ENCODE data around the gene FRS3.

The FRS3 gene

DNA sequence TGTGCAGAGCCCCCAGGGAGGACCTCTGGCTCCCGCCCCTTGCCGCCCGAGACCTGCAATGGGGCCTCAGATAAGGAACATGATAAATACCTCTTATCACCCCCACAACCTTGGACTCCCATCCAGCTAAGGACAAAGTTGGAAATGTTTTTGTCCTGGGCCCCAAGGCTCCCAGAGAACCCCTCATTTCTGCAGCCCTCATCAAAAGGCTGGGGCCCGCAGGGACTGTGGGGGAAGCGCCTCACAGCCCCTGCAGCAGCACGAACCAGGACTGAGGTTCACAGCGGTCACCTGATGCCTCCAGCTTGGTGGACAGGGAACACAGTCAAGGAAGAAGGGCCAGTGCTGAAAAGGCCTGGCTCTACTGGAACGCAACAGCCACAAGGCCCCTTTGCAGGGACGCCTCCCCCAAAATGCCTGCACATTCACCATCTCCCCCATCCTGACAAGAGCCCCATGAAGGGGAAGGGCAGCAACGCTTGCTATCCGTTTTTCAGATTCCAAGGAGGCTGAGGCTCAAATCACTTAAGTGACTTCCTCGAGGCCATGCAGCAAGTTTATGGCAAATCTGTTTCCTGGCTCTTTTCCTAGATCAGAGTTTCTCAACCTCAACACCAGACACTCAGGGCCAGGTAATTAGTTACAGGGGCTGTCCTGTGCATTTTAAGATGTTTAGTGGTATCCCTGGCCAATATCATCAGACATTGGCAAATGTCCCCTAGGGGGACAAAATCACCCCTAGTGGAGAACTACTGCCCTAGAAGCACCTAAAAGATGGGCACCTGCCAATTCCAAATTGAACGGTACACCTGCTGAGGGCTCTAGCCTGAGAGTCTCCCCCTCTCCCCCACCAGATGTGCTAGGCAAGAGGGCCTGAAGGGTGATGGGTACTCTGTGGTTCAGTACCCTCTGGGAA lies 54.9 kb downstream of the FRS3 start:
- DNase-seq, result no peak

DNA sequence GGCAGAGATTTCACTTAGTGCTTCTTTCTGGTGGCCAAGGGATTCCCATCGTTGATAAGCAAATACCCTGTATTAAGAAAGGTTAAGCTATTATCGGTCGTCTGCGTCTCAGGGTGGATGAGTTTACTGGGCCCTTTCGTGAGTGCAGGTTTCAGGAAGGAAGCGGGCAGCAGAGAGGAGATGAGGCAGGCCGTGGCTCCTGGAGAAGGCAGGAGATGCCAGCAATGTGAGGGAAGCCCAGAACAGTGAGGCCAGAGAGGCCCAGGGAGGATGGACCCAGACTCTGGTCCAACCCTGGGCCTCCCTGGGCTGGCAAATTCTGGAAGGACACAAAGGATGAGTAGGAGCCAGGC lies 55.5 kb downstream of the FRS3 start:
- no peak for DNase-seq

DNA sequence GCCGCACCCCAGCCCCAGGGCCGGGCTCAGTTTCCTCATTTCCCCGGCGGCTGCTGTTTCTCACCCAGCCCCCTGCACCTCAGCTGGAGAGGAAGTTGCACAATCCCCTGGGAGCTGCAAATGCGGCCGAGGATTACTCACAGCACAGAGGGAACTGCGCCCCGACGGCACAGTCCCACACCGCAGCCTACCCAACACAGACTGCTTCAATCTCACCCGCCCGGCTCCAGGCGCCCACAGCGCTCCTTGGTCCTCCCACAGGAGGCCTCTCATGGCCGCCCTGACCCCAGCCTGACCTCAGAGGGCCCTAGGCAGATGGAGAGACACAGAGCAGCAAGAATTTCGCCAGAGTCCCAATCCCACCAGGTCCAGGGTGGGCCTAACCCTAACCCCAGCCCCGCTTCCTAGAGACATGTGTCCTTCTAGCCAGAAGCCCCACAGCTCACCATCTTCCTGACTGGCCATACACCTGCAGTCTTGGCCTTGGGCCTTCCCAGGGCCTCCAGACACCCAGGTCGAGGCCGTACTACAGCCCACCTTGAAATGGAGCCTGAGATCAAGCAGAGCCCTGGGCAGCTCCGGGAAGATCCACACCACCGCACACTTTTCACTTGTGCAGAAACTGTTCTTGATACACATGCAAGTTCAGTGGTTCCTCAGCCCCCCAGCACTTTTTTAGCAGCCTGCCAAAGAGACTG lies 56.0 kb downstream of the FRS3 start:
- no peak for DNase-seq

DNA sequence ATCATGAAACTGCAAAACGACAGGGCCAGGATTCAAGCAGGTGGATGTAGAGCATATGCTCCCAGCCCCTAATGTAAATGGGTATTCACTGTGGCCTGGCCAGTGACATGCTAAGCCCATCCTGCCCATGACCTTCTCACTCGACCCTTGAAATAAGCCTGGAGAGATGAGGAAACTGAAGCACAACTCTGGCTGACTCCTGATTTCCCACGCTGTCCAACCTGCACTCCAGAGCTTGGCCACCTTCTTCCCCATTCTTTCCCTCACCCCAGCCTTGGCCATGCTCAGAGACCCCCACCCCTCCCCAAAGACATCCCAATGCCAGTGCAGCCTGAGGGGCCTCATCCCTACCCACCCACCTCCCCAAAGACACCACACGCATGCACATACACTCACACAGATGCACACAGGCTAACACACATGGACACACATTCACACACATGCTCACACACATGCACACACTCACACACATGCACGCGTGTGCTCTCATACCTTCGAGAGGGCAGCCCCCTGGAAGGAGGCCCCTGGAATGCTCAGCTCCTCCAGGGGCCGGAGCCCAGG lies 56.7 kb downstream of the FRS3 start:
- DNase-seq, result no peak

DNA sequence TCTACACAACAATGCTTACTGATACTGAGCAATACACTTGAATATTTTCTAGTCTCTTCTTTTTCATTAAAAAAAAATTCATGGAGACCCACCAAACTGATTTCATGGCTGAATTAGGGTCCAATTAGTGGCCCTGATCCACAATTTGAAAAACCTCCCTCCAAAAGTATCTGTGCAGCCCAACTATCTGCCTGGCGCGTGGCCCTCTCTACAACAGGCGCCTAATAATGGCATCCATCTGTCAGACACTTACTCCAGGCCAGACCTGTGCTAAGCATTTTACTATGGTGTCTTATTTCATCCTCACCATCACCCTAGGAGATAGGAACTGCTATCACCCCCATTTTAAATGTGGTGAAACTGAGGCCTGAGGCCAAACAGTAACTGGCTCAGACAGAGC lies 58.3 kb downstream of the FRS3 start:
- no peak for DNase-seq

DNA sequence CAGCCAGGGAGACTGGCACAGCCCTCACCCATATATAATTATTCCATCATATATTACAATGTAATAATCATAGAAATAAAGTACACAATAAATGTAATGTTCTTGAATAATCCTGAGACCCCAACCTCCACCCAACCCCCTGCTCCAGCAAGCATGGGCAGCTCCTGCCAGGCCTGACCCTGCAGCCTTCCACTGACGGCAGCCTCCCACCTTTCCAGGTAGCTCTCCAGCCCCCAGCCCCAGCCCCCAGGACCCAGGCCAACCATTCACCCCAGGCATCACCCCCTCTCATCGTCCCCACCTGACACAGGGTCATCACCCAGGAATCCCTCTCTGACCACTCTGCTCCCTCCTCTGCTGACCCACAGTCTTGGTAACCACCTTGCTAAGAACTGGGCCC lies 58.9 kb downstream of the FRS3 start:
- DNase-seq, result no peak

DNA sequence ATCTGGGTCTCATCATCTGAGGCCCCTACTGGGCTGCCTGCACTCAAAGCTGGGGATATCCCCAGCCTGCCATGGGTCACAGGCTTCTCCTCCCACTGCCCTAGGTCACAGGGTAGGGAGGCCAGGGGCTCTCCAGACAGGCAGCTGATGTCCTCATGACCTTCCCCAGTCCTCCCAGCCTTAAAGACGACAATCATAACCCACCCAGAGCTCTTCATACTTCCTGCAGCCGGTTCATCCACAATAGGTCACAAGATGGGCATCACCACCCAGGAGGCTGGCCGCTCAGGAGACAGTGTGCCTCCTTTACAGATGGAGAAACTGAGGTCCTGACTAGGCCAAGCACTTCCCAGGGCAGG lies 59.5 kb downstream of the FRS3 start:
- no peak for DNase-seq

Measured in NK-92 treated with Interleukin-12 subunit alpha and Interleukin-12 subunit beta, amount 100 ng/mL, for 24 hours (cell line).